ENCODE results near the gene CNIH3.

The CNIH3 gene

GRCh38 chr1:224656392-224656791 lies 40.3 kb downstream of the CNIH3 start:
- TF ChIP-seq RARB (CRISPR knock-in tag; IDR thresholded peaks at IDR 0.05) (no peak), ZNF8 (CRISPR knock-in tag; IDR thresholded peaks at IDR 0.05) (no peak), SNAI2 (CRISPR knock-in tag; IDR thresholded peaks at IDR 0.05) (no peak), BACH2 (CRISPR knock-in tag; IDR thresholded peaks at IDR 0.05; ENCODE audit: borderline replicate concordance) (no peak), CSDC2 (CRISPR knock-in tag; IDR thresholded peaks at IDR 0.05) (no peak), ARNTL (CRISPR knock-in tag; IDR thresholded peaks at IDR 0.05; ENCODE audit: borderline replicate concordance, low read depth) (no peak), TSHZ2 (CRISPR knock-in tag; IDR thresholded peaks at IDR 0.05) (no peak), TCF4 (CRISPR knock-in tag; IDR thresholded peaks at IDR 0.05; ENCODE audit: borderline replicate concordance) (no peak), ZFP3 (CRISPR knock-in tag; IDR thresholded peaks at IDR 0.05) (no peak), CSRNP3 (CRISPR knock-in tag; IDR thresholded peaks at IDR 0.05) (no peak), TOX (CRISPR knock-in tag; IDR thresholded peaks at IDR 0.05; ENCODE audit: borderline replicate concordance) (no peak), POU6F1 (CRISPR knock-in tag; IDR thresholded peaks at IDR 0.05; ENCODE audit: borderline replicate concordance, low read depth) (no peak)
- ATAC-seq: no peak

- TF ChIP-seq CSDC2 (CRISPR knock-in tag; IDR thresholded peaks at IDR 0.05) (no peak), CREB5 (CRISPR knock-in tag; IDR thresholded peaks at IDR 0.05; ENCODE audit: low read depth) (no peak), ZNF70 (CRISPR knock-in tag; IDR thresholded peaks at IDR 0.05) (no peak), ZC3H10 (CRISPR knock-in tag; IDR thresholded peaks at IDR 0.05) (no peak), PPARA (CRISPR knock-in tag; IDR thresholded peaks at IDR 0.05; ENCODE audit: borderline replicate concordance) (no peak), PATZ1 (CRISPR knock-in tag; IDR thresholded peaks at IDR 0.05; ENCODE audit: borderline replicate concordance) (no peak), TOX (CRISPR knock-in tag; IDR thresholded peaks at IDR 0.05; ENCODE audit: borderline replicate concordance) (no peak), RARB (CRISPR knock-in tag; IDR thresholded peaks at IDR 0.05) (no peak), ARNTL (CRISPR knock-in tag; IDR thresholded peaks at IDR 0.05; ENCODE audit: borderline replicate concordance, low read depth) (no peak), ZFP30 (CRISPR knock-in tag; IDR thresholded peaks at IDR 0.05) (no peak), CSRNP3 (CRISPR knock-in tag; IDR thresholded peaks at IDR 0.05) (no peak), SNAI2 (CRISPR knock-in tag; IDR thresholded peaks at IDR 0.05) (no peak), OSR1 (CRISPR knock-in tag; IDR thresholded peaks at IDR 0.05) (no peak), BACH2 (CRISPR knock-in tag; IDR thresholded peaks at IDR 0.05; ENCODE audit: borderline replicate concordance) (no peak), GLIS3 (CRISPR knock-in tag; IDR thresholded peaks at IDR 0.05) (no peak), ZNF565 (CRISPR knock-in tag; conservative IDR thresholded peaks at IDR 0.05; ENCODE audit: low read depth) (no peak), TCF4 (CRISPR knock-in tag; IDR thresholded peaks at IDR 0.05; ENCODE audit: borderline replicate concordance) (no peak), TSHZ2 (CRISPR knock-in tag; IDR thresholded peaks at IDR 0.05) (no peak), ESRRG (CRISPR knock-in tag; IDR thresholded peaks at IDR 0.05) (no peak)
- ATAC-seq: no peak
Observed at GRCh38 chr1:224660074-224660473, 44.0 kb downstream of the CNIH3 start.

Measured in SK-N-SH treated with all-trans-retinoic acid at 6 μM for 48 hours (cell line).